H1 (cell line): ENCODE data around the gene PRKN. TPM values are rescaled to one million over a fixed set of nuclear protein-coding genes. Genes with fewer than 3 reads are reported as not detected.

ENCODE experiments used
- CTCF ChIA-PET: fragments of 300-600 bp; sonication (Branson Sonifier 250); formaldehyde crosslinking; loops from one replicate; lab custom pipeline; 2021; ENCODE audit not compliant: partially characterized antibody; lab: Charles Lee
- POLR2A ChIA-PET: fragments of 300-600 bp; sonication (Branson Sonifier 250); formaldehyde crosslinking; loops from one replicate; lab custom pipeline; 2021; ENCODE audit warnings: inconsistent platforms; ENCODE audit not compliant: partially characterized antibody; lab: Charles Lee
- DNase-seq, 2 experiments: peaks; one replicate each; pipeline versions ENCODE4 v3.0.0 to v3.0.0-alpha.2; 2010 to 2022; ENCODE audit warnings: low spot score in 2 of 2, low read depth in 1 of 2, mixed read lengths in 1 of 2
- FAIRE-seq: peaks from 2 replicates; lab custom pipeline; 2011; peaks lifted over from hg19 to GRCh38; lab: Jason Lieb, UNC
- H2AFZ ChIP-seq: 2 replicates; pipeline ENCODE4 v1.8.1; 2012; ENCODE audit warnings: low read length, inconsistent platforms
- H2AK5ac ChIP-seq: 2 replicates; pipeline ENCODE4 v1.6.1; 2013; ENCODE audit warnings: low read depth, low read length
- H2BK120ac ChIP-seq: replicated peaks from 2 replicates; pipeline ENCODE3; 2013; ENCODE audit warnings: low read depth, low read length, inconsistent platforms
- H2BK12ac ChIP-seq: 2 replicates; pipeline ENCODE4 v1.6.1; 2013; ENCODE audit warnings: low read depth, low read length
- H2BK15ac ChIP-seq: 2 replicates; pipeline ENCODE4 v1.6.1; 2013; ENCODE audit warnings: low read length
- H2BK20ac ChIP-seq: 2 replicates; pipeline ENCODE4 v1.6.1; 2013; ENCODE audit warnings: low read length
- H2BK5ac ChIP-seq: 2 replicates; pipeline ENCODE4 v1.6.1; 2013; ENCODE audit warnings: low read depth, low read length
- H3K14ac ChIP-seq: 2 replicates; pipeline ENCODE4 v1.6.1; 2013; ENCODE audit warnings: inconsistent platforms; ENCODE audit not compliant: insufficient read length
- H3K18ac ChIP-seq: 2 replicates; pipeline ENCODE4 v1.6.1; 2013; ENCODE audit warnings: low read length; ENCODE audit errors: extremely low read depth
- H3K23ac ChIP-seq: 2 replicates; pipeline ENCODE4 v1.6.1; 2013; ENCODE audit warnings: inconsistent platforms; ENCODE audit not compliant: insufficient read length
- H3K23me2 ChIP-seq: 2 replicates; pipeline ENCODE4 v1.6.1; 2013; ENCODE audit warnings: low read depth, low read length
- H3K27ac ChIP-seq: 2 replicates; pipeline ENCODE4 v1.6.1; 2011; ENCODE audit warnings: low read depth, low read length, inconsistent platforms
- H3K27me3 ChIP-seq, 4 experiments: replicated peaks in 1 of 4; 1 replicate in 1 of 4; 2 replicates in 3 of 4; pipeline versions ENCODE4 v1.6.1 to v1.8.1; 2011 to 2013; ENCODE audit warnings: low read length in 3 of 4, mild to moderate bottlenecking in 3 of 4, inconsistent platforms in 2 of 4, mixed read lengths in 2 of 4, moderate library complexity in 1 of 4; ENCODE audit not compliant: control insufficient read depth in 3 of 4, insufficient read depth in 3 of 4; ENCODE audit errors: extremely low read depth in 1 of 4
- H3K36me3 ChIP-seq, 4 experiments: 2 replicates each; pipeline versions ENCODE4 v1.6.1 to v1.8.1; 2011 to 2013; ENCODE audit warnings: mild to moderate bottlenecking in 4 of 4, low read length in 3 of 4, moderate library complexity in 2 of 4, control low read depth in 1 of 4, inconsistent platforms in 1 of 4; ENCODE audit not compliant: insufficient read depth in 4 of 4, control insufficient read depth in 2 of 4
- H3K4ac ChIP-seq: replicated peaks from 2 replicates; pipeline ENCODE3; 2013; ENCODE audit warnings: low read length, low read depth, mixed read lengths, inconsistent platforms; ENCODE audit not compliant: insufficient read length
- H3K4me1 ChIP-seq, 4 experiments: replicated peaks in 1 of 4; 1 replicate in 1 of 4; 2 replicates in 3 of 4; pipeline versions ENCODE4 v1.6.1 to v1.8.1; 2011 to 2013; ENCODE audit warnings: low read length in 3 of 4, inconsistent platforms in 2 of 4, mixed read lengths in 1 of 4; ENCODE audit not compliant: insufficient read depth in 4 of 4, control insufficient read depth in 3 of 4
- H3K4me2 ChIP-seq, 2 experiments: 2 replicates each; pipeline versions ENCODE4 v1.6.1 to v1.8.1; 2011 to 2013; ENCODE audit warnings: low read depth in 2 of 2, low read length in 2 of 2, control low read depth in 1 of 2, inconsistent platforms in 1 of 2, mild to moderate bottlenecking in 1 of 2; ENCODE audit not compliant: insufficient read depth in 1 of 2
- H3K4me3 ChIP-seq, 4 experiments: fragments of 200-600, 300-600 bp in 1 of 4; sonication (generic), shearing (Covaris generic), sonication (Bioruptor Twin) in 1 of 4; 2 replicates each; pipeline versions ENCODE4 v1.5.1 to v1.8.1; 2011 to 2016; ENCODE audit warnings: low read length in 4 of 4, low read depth in 3 of 4, control low read depth in 2 of 4, inconsistent platforms in 2 of 4, mild to moderate bottlenecking in 2 of 4, mixed read lengths in 1 of 4, moderate library complexity in 1 of 4; ENCODE audit not compliant: insufficient read depth in 2 of 4; ENCODE audit errors: extremely low read depth in 1 of 4
- H3K56ac ChIP-seq: replicated peaks from 2 replicates; pipeline ENCODE3; 2013; ENCODE audit warnings: low read depth, mild to moderate bottlenecking, mixed read lengths, low read length, inconsistent platforms; ENCODE audit not compliant: insufficient read length
- H3K79me1 ChIP-seq: 2 replicates; pipeline ENCODE4 v1.6.1; 2013; ENCODE audit warnings: low read depth, low read length, control low read depth
- H3K79me2 ChIP-seq, 2 experiments: 2 replicates each; pipeline versions ENCODE4 v1.6.1 to v1.8.1; 2012 to 2013; ENCODE audit warnings: low read length in 2 of 2, mild to moderate bottlenecking in 2 of 2, inconsistent platforms in 1 of 2; ENCODE audit not compliant: insufficient read depth in 2 of 2, control insufficient read depth in 1 of 2
- H3K9ac ChIP-seq, 4 experiments: replicated peaks in 1 of 4; 1 replicate in 1 of 4; 2 replicates in 3 of 4; pipeline versions ENCODE4 v1.6.1 to v1.8.1; 2011 to 2013; ENCODE audit warnings: low read depth in 3 of 4, low read length in 3 of 4, control low read depth in 2 of 4, mild to moderate bottlenecking in 2 of 4, moderate library complexity in 2 of 4, inconsistent platforms in 1 of 4; ENCODE audit errors: extremely low read depth in 1 of 4
- H3K9me3 ChIP-seq, 2 experiments: 2 replicates each; pipeline versions ENCODE4 v1.6.1 to v1.8.1; 2012 to 2013; ENCODE audit warnings: mild to moderate bottlenecking in 2 of 2, moderate library complexity in 2 of 2, control low read depth in 1 of 2, inconsistent platforms in 1 of 2, low read depth in 1 of 2, low read length in 1 of 2, mixed read lengths in 1 of 2; ENCODE audit not compliant: insufficient read depth in 2 of 2
- H4K20me1 ChIP-seq, 2 experiments: replicated peaks in 1 of 2; 2 replicates each; pipeline versions ENCODE3 to v1.8.1; 2011 to 2013; ENCODE audit warnings: inconsistent platforms in 2 of 2, low read length in 2 of 2, mild to moderate bottlenecking in 1 of 2; ENCODE audit not compliant: insufficient read depth in 2 of 2, control insufficient read depth in 1 of 2
- H4K5ac ChIP-seq: 2 replicates; pipeline ENCODE4 v1.6.1; 2013; ENCODE audit warnings: low read length, low read depth, mixed read lengths, inconsistent platforms; ENCODE audit not compliant: insufficient read length
- H4K8ac ChIP-seq: 2 replicates; pipeline ENCODE4 v1.8.0; 2013; ENCODE audit warnings: mild to moderate bottlenecking, moderate library complexity, low read length, inconsistent platforms; ENCODE audit not compliant: insufficient read depth; ENCODE audit errors: extremely low read depth
- H4K91ac ChIP-seq: replicated peaks from 2 replicates; pipeline ENCODE3; 2013; ENCODE audit warnings: low read length, mixed read lengths, inconsistent platforms; ENCODE audit not compliant: insufficient read length
- ASH2L ChIP-seq: fragments of 200-600, 300-600 bp; sonication (generic); IDR thresholded peaks from one replicate; pipeline ENCODE4 v1.7.1; 2017; ENCODE audit warnings: low read length
- CHD2 ChIP-seq: IDR thresholded peaks from 2 replicates; pipeline ENCODE4 v1.6.1; 2012; ENCODE audit warnings: low read length, improper control_type of control experiment
- EP300 ChIP-seq, 2 experiments: IDR thresholded peaks; 1 replicate in 1 of 2; 2 replicates in 1 of 2; pipeline ENCODE4 v1.6.1; 2011 to 2012; ENCODE audit warnings: low read depth in 2 of 2, low read length in 2 of 2, mild to moderate bottlenecking in 2 of 2, borderline replicate concordance in 1 of 2, inconsistent platforms in 1 of 2, moderate library complexity in 1 of 2
- GABPA ChIP-seq: IDR thresholded peaks from 2 replicates; pipeline ENCODE4 v1.6.1; 2011; ENCODE audit warnings: mild to moderate bottlenecking, low read length, moderate library complexity, borderline replicate concordance; ENCODE audit not compliant: insufficient read depth
- KDM1A ChIP-seq: fragments of 200-600, 300-600 bp; sonication (generic); IDR thresholded peaks from 2 replicates; pipeline ENCODE4 v1.7.1; 2016; ENCODE audit warnings: mild to moderate bottlenecking, low read length, borderline replicate concordance
- POLR2AphosphoS5 ChIP-seq: IDR thresholded peaks from 2 replicates; pipeline ENCODE4 v1.6.1; 2011; ENCODE audit warnings: low read depth, low read length
- RBBP5 ChIP-seq: IDR thresholded peaks from 2 replicates; pipeline ENCODE4 v1.7.1; 2012; ENCODE audit warnings: low read depth, mild to moderate bottlenecking, inconsistent platforms, low read length, moderate library complexity, borderline replicate concordance
- SIN3A ChIP-seq, 2 experiments: IDR thresholded peaks in 1 of 2; conservative IDR thresholded peaks in 1 of 2; 2 replicates each; pipeline ENCODE4 v1.6.1; 2011 to 2012; ENCODE audit warnings: low read length in 2 of 2, improper control_type of control experiment in 1 of 2, low read depth in 1 of 2, mild to moderate bottlenecking in 1 of 2
- SIX5 ChIP-seq: IDR thresholded peaks from 2 replicates; pipeline ENCODE4 v1.6.1; 2011; ENCODE audit warnings: mild to moderate bottlenecking, low read depth, low read length
- polyA plus RNA-seq, 7 experiments: library from polyadenylated mRNA; depleted of rRNA in 3 of 7; stranded (reverse) in 5 of 7; unstranded in 2 of 7; fragments of >200 nt in 5 of 7; fragments of 200-250 nt in 2 of 7; gene quantifications; 1 replicate in 5 of 7; 2 replicates in 1 of 7; 4 replicates in 1 of 7; pipeline versions ENCODE4 v1.2.1 to v1.2.3, GENCODE V29; 2011 to 2013; ENCODE audit warnings: missing spikeins in 2 of 7, mixed read lengths in 2 of 7
- total RNA-seq: library from RNA; stranded (reverse); fragmentation: NEBNext Ultra II Directional; extraction: Animal tissue kit (Norgen Biotek cat#: 25700); gene quantifications from 2 replicates; pipeline ENCODE4 v1.2.1, GENCODE V29; 2021
- TF ChIP-seq, protein P1 (sequence below): IDR thresholded peaks from 2 replicates; pipeline ENCODE4 v1.6.1; 2012; ENCODE audit warnings: inconsistent platforms

The PRKN gene
- total and polyA plus RNA-seq, 2 of the 8 experiments (the other 6 are each of a cell fraction or from before 2014, with no cell fraction given), result 0.13 to 0.29 TPM

DNA sequence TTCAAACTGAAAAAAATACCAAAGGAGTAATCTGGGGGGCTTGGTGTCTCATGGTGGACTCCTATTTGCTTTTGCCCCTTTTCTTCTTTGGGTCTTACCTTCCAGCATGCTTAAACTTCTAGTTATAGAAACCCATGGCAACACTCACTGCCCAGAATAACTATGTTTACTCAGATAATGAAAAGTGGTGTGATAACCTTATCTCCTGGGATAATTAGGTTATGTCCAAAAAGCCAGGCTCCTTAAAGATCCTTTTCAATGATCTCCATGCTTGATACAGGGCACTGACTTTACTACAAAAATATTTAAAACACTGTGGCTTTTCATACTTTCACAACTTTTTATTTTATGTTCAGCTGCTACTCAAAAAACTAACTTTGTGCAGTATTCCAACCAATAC, 245.6 kb downstream of the PRKN start:
- Histone ChIP-seq H3K4ac (no peak overlapping the region), H3K4me1 (peaks cover 0 to 3% (median 0%) of the 10 kb centered on the region in 4 experiments; a peak in 1 of 7 replicates), H4K20me1 (no peaks in the 10 kb centered on the region), H3K9ac (no peak overlapping the region), H3K79me2 (no peaks in the 10 kb centered on the region), H4K5ac (no peak overlapping the region), H3K4me3 (no peak overlapping the region), H3K23ac (no peak overlapping the region), H2AFZ (no peak overlapping the region), H3K4me2 (no peak overlapping the region), H2BK120ac (no peak overlapping the region), H3K18ac (no peak overlapping the region), H3K56ac (no peak overlapping the region), H3K27ac (no peak overlapping the region), H3K79me1 (no peaks in the 10 kb centered on the region), H3K14ac (no peak overlapping the region), H2BK5ac (no peak overlapping the region), H2BK20ac (no peak overlapping the region), H3K36me3 (no peaks in the 10 kb centered on the region), H2BK15ac (no peak overlapping the region), H4K8ac (no peak overlapping the region), H4K91ac (no peak overlapping the region), H2AK5ac (no peak overlapping the region), H3K9me3 (no peaks in the 10 kb centered on the region), H2BK12ac (no peak overlapping the region), H3K23me2 (no peaks in the 10 kb centered on the region), H3K27me3 (no peaks in the 10 kb centered on the region)
- DNase-seq, result no peak
- TF ChIP-seq ASH2L (no peak), EP300 (IDR thresholded peaks at IDR 0.05; ENCODE audit: borderline replicate concordance in 1 of 2, low read depth in 2 of 2, low read length in 2 of 2) (no peak), POLR2AphosphoS5 (no peak), SIX5 (no peak), KDM1A (no peak), RBBP5 (no peak), SIN3A (conservative IDR thresholded peaks at IDR 0.05 in 1 of 2, IDR thresholded peaks at IDR 0.05 in 1 of 2; ENCODE audit: low read depth in 1 of 2, low read length in 2 of 2) (no peak), CHD2 (no peak), GABPA (no peak)
- TF ChIP-seq, protein P1, sequence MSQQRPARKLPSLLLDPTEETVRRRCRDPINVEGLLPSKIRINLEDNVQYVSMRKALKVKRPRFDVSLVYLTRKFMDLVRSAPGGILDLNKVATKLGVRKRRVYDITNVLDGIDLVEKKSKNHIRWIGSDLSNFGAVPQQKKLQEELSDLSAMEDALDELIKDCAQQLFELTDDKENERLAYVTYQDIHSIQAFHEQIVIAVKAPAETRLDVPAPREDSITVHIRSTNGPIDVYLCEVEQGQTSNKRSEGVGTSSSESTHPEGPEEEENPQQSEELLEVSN, result no peak
- ChIA-PET CTCF (no interaction called here), POLR2A (no interaction called here)
- FAIRE-seq, result no peak
